ENCODE data around the gene GRHL3. TPM values are rescaled to one million over a fixed set of nuclear protein-coding genes. Genes with fewer than 3 reads are reported as not detected.

The GRHL3 gene
- polyA plus RNA-seq, 3 donors: 0.03 TPM; not detected in 2

DNA sequence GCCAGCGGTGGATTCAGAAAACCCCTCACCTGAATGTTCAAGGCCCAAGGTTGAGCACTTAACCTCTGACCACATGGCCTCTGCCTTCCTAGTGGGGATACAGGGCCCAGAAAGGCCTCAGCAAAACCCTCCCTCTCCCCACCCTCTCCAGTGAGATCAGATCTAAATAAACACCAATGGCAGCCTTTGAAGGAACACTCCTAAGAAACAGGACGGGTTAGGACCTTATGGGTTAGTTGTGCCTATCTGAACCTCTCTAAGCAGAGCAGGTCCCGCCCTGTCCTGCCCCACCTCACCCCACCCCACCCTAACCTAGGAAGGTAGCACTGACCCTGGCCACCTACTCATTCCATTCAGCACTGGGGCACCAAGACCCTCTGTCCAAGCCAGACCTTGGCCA is 7.9 kb upstream of the GRHL3 start:
- H3K27me3 Mint-ChIP-seq (ENCODE audit: low read depth in 3 of 3): peaks cover 3 to 6% (median 5%) of the 10 kb centered on the region in 3 donors
- no peak overlapping the region for H2AFZ ChIP-seq (ENCODE audit: insufficient read depth, low read depth, low read length, poor library complexity, severe bottlenecking)
- H4K20me1 ChIP-seq (ENCODE audit: insufficient read depth, low read length): no peaks in the 10 kb centered on the region
- H3K9ac ChIP-seq (ENCODE audit: insufficient read depth, low read length, poor library complexity, severe bottlenecking): no peak overlapping the region
- H3K9me3 Mint-ChIP-seq: no peaks in the 10 kb centered on the region
- no peaks in the 10 kb centered on the region for H3K79me2 ChIP-seq (ENCODE audit: insufficient read depth, low read length)
- no peak for DNase-seq
- H3K27ac ChIP-seq (ENCODE audit: low read depth in 1 of 2, low read length in 2 of 2): no peak overlapping the region
- H3K9me3 ChIP-seq (replicated peaks in 1 of 2; ENCODE audit: control insufficient read depth in 1 of 2, insufficient read depth in 1 of 2, low read length in 2 of 2): no peaks in the 10 kb centered on the region
- no peaks in the 10 kb centered on the region for H3K4me1 Mint-ChIP-seq
- intact Hi-C loops (cut with micrococcal nuclease): no loop called here
- H3K4me2 ChIP-seq (replicated peaks; ENCODE audit: extremely low read depth, low read length, poor library complexity, severe bottlenecking): no peak overlapping the region
- H3K4me1 ChIP-seq (ENCODE audit: control insufficient read depth in 1 of 2, insufficient read depth in 2 of 2, low read length in 2 of 2): no peaks in the 10 kb centered on the region
- 100% methylated on average over 1 of the region's 3 CpGs for WGBS (ENCODE audit: insufficient coverage)
- TF ChIP-seq, protein P1, sequence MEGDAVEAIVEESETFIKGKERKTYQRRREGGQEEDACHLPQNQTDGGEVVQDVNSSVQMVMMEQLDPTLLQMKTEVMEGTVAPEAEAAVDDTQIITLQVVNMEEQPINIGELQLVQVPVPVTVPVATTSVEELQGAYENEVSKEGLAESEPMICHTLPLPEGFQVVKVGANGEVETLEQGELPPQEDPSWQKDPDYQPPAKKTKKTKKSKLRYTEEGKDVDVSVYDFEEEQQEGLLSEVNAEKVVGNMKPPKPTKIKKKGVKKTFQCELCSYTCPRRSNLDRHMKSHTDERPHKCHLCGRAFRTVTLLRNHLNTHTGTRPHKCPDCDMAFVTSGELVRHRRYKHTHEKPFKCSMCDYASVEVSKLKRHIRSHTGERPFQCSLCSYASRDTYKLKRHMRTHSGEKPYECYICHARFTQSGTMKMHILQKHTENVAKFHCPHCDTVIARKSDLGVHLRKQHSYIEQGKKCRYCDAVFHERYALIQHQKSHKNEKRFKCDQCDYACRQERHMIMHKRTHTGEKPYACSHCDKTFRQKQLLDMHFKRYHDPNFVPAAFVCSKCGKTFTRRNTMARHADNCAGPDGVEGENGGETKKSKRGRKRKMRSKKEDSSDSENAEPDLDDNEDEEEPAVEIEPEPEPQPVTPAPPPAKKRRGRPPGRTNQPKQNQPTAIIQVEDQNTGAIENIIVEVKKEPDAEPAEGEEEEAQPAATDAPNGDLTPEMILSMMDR (IDR thresholded peaks at IDR 0.05): no peak
- no peak overlapping the region for H3K27ac Mint-ChIP-seq
- H3K27me3 ChIP-seq (ENCODE audit: control insufficient read depth in 2 of 2, insufficient read depth in 2 of 2, low read length in 2 of 2): no peaks in the 10 kb centered on the region
- H3K36me3 Mint-ChIP-seq: no peaks in the 10 kb centered on the region
- no peaks in the 10 kb centered on the region for H3K36me3 ChIP-seq (replicated peaks in 1 of 2; ENCODE audit: control insufficient read depth in 1 of 2, insufficient read depth in 2 of 2, low read length in 2 of 2)
- H3K4me3 Mint-ChIP-seq: no peak overlapping the region
- no peak overlapping the region for H3K4me3 ChIP-seq (replicated peaks in 1 of 3; ENCODE audit: low read depth in 2 of 3, low read length in 3 of 3)

GRCh38 chr1:24311741-24312140 is 7.4 kb upstream of the GRHL3 start:
- intact Hi-C loops (cut with micrococcal nuclease): no loop called here
- Histone ChIP-seq H3K9me3 (replicated peaks in 1 of 2; ENCODE audit: control insufficient read depth in 1 of 2, insufficient read depth in 1 of 2, low read length in 2 of 2) (no peaks in the 10 kb centered on the region), H3K4me2 (replicated peaks; ENCODE audit: extremely low read depth, low read length, poor library complexity, severe bottlenecking) (no peak overlapping the region), H3K27ac (ENCODE audit: low read depth in 1 of 2, low read length in 2 of 2) (no peak overlapping the region), H3K36me3 (replicated peaks in 1 of 2; ENCODE audit: control insufficient read depth in 1 of 2, insufficient read depth in 2 of 2, low read length in 2 of 2) (no peaks in the 10 kb centered on the region), H3K4me3 (replicated peaks in 1 of 3; ENCODE audit: low read depth in 2 of 3, low read length in 3 of 3) (no peak overlapping the region), H4K20me1 (ENCODE audit: insufficient read depth, low read length) (no peaks in the 10 kb centered on the region), H3K79me2 (ENCODE audit: insufficient read depth, low read length) (no peaks in the 10 kb centered on the region), H2AFZ (ENCODE audit: insufficient read depth, low read depth, low read length, poor library complexity, severe bottlenecking) (no peak overlapping the region), H3K4me1 (ENCODE audit: control insufficient read depth in 1 of 2, insufficient read depth in 2 of 2, low read length in 2 of 2) (peaks cover 0 to 2% of the 10 kb centered on the region in 2 donors), H3K27me3 (ENCODE audit: control insufficient read depth in 2 of 2, insufficient read depth in 2 of 2, low read length in 2 of 2) (no peaks in the 10 kb centered on the region), H3K9ac (ENCODE audit: insufficient read depth, low read length, poor library complexity, severe bottlenecking) (no peak overlapping the region)
- DNase-seq: no peak
- TF ChIP-seq, protein P1 (IDR thresholded peaks at IDR 0.05): no peak
- no peaks in the 10 kb centered on the region for H3K9me3 Mint-ChIP-seq
- H3K27ac Mint-ChIP-seq: no peak overlapping the region
- peaks cover 2% of the 10 kb centered on the region for H3K4me1 Mint-ChIP-seq
- H3K36me3 Mint-ChIP-seq: no peaks in the 10 kb centered on the region
- no peak overlapping the region for H3K4me3 Mint-ChIP-seq
- H3K27me3 Mint-ChIP-seq (ENCODE audit: low read depth in 3 of 3): peaks cover 3 to 6% (median 5%) of the 10 kb centered on the region in 3 donors
- 100% methylated on average over 1 of the region's 1 CpG for WGBS (ENCODE audit: insufficient coverage)
